ENCODE results near the gene OGFR.

The OGFR gene

DNA sequence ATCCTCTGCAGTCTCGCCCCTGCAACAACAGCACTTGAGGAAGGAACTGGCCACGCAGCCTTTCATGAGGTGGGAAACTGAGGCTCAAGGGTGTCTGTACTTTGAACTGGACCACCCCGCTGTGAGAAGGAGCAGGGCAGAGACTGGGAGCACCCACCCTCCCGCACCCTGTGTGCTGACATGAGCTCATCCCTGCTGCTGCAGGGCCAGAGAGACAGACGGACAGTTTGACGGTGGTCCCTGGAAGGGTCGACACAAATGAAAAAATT lies 25.3 kb upstream of the OGFR start:
- no peak overlapping the region for H3K4me3 ChIP-seq
- H3K27ac ChIP-seq, result no peak overlapping the region

- Histone ChIP-seq H3K27ac (no peak overlapping the region), H3K4me3 (no peak overlapping the region)
Measured at GRCh38 chr20:62780204-62780603, 24.4 kb upstream of the OGFR start.

DNA sequence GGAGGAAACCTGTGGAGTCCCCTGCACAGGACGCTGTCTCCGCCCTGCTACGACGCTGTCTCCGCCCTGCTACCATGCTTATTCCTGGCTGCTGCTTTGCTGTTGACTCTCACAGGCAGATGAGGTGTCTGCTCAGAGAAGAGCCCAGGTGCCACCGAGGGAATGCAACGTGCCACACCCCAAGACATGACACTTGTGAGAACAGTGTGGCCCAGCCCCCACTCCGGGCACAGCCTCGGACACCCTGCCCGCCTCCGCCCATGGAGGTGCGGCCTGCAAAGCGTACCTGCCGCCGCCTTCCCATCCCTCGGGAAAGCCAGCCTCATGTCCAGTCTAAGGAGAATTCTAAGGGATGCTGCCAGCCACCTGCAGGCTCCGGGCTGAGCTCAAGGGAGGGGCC lies 23.9 kb upstream of the OGFR start:
- H3K27ac ChIP-seq, result no peak overlapping the region
- H3K4me3 ChIP-seq, result no peak overlapping the region

DNA sequence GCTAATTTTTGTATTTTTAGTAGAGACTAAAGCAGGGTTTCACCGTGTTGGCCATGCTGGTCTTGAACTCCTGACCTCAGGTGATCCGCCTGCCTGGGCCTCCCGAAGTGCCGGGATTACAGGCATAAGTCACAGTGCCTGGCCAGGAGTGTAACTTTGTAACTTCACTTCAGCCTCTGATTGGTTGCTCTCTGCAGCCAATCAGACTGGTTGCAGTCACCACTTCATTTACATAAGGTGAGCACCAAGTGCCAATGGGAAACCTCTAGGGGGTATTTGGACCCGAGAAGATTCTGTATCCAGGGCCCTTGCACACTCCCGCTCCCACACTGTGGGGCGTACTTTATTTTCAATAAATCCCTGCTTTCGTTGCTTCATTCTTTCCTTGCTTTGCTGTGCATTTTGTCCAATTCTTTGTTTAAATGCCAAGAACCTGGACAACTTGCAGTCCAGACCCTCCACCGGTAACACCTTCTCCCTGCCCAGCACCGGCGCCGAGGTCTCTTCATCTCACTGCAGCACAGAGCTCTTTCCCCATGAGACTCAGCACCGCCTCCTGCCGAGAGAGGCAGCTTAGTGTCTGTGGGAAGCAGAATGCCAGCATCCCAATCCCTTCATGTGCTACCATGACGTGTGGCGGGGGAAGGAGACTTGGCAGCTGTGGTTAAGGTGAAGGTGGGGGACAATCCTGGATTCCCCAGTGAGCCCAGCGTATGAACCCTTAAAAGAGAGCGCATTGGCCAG lies 22.3 kb upstream of the OGFR start:
- no peak overlapping the region for H3K27ac ChIP-seq

GRCh38 chr20:62782893-62783278 lies 21.7 kb upstream of the OGFR start:
- Histone ChIP-seq H3K4me3 (no peak overlapping the region), H3K27ac (no peak overlapping the region)

More for the DNA sequence above, 22.3 kb upstream of the OGFR start:
- H3K4me3 ChIP-seq, result no peak overlapping the region

DNA sequence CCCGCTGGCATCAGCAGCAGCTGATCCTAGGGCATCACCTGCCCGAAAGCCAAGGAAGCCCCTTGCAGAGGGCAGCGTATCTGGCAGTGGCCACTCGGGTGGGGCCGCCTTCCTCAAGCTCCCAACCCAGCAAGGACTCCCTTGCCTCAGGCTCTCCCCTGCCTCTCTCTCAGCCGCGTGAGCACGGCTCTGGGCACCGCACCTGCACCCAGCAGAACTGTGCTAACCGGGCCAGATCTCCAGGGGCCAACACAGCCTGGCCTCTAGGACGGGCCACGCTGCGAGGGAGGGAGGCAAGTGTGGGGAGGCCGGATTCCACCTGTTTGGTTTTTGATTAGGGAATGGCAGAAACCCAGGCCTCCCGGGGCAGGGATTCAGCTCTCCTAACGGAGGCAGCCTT lies 20.1 kb upstream of the OGFR start:
- H3K4me3 ChIP-seq, result no peak overlapping the region
- no peak overlapping the region for H3K27ac ChIP-seq

- H3K4me3 ChIP-seq, result no peak overlapping the region
- H3K27ac ChIP-seq, result no peak overlapping the region
Measured at GRCh38 chr20:62785393-62785792, 19.2 kb upstream of the OGFR start.

GRCh38 chr20:62786157-62786556 lies 18.5 kb upstream of the OGFR start:
- no peak overlapping the region for H3K27ac ChIP-seq
- H3K4me3 ChIP-seq, result no peak overlapping the region

GRCh38 chr20:62787321-62787720 lies 17.3 kb upstream of the OGFR start:
- Histone ChIP-seq H3K4me3 (no peak overlapping the region), H3K27ac (no peak overlapping the region)

DNA sequence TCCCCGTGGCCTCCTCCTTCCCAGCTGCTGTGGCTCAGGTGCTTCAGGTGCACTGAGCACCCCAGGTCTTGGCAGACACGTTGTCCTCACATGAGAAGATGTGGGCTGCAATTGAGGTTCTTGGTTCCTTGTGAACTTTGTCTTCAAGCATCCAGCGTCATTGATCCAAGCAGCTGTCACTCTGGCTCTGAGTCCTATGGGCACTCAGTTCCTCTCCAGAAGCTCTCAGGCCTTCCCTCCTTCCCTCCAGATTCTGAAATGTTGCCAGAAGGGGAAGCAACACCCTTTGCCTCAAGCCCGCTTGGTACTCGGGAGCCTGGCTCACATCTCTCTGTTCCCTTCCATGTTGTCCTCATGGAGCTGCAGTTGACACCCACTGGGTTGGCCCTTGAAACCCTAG lies 16.8 kb upstream of the OGFR start:
- Histone ChIP-seq H3K4me3 (no peak overlapping the region), H3K27ac (no peak overlapping the region)

DNA sequence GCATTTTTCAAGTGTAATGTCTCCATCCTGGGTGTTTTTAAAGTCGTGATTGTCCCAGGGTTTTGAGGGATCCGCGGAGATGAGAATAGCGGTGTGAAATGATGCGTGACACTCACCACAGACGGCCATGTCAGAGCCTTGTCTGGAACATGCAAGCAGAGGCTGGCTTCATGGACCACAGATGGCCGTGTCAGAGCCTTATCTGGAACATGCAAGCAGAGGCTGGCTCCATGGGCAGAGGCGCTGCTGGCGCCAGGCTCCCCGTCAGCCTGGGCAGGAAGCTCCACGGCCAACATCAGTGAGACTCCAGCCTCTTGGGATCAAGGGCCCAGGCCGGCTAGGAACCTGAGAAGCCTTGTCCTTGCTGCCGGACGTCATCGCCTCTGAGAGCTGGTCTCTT lies 16.0 kb upstream of the OGFR start:
- H3K27ac ChIP-seq, result no peak overlapping the region
- no peak overlapping the region for H3K4me3 ChIP-seq

DNA sequence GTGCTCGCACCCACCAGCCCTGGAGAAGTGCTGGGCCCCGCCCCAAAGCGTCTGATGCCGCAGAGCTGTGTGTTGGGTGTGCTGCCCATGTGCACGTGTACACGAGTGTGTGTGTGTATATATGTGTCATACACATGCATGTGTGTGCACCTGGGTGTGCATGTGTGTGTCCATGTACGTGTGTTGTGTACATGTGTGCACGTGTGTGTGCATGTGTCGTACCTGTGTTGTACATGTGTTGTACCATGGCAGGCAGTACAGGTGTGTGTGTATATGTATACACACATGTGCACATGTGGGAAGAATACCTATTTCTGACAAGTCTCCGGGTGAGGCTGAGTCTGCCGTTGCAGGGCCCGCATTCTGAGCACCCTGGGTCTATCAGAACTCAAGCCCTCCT lies 14.6 kb upstream of the OGFR start:
- no peak overlapping the region for H3K4me3 ChIP-seq
- H3K27ac ChIP-seq, result no peak overlapping the region

DNA sequence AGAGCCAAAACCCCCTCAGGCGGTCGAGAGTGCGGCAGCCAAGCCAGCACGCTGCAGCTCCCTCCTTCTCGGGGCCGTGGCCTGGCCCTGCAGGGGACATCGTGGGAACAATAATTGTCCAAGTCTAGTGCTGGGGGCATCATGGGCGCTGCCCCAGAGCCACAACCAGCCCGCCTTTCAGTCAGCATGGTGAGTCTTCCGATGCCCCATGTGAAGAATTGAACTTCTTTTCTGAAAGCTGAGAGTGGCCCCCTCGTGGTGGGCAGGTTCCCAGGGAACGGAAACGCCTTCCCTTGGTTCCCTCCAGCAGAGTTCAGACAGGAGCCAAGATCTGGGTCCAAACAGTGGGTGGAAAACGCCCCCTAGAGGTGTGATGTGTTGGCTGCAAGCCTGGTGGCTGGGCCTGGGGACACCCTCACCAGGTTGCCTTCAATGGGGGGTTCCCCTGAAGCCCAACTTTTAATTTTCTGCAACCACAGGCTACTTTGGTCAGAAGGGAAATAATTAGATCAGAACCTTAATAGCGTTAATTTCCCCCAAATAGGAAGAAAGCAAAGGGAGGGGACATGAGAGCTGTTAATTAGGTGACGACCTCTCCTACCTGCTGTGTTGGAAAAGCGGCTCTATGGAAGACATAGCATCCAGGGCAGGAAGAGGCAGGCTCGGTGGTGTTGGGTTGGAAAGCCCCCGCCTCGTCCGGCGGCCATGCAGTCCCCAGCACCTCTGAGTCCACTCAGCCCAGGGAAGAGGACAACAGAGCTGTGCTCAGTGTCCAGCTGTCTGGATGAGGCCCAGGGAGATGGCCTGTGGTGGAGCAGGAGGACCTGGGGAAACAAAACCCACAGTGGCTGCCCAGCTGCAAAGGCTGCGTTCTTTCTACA lies 13.1 kb upstream of the OGFR start:
- H3K27ac ChIP-seq, result no peak overlapping the region
- H3K4me3 ChIP-seq, result no peak overlapping the region

GRCh38 chr20:62792182-62792939 lies 12.3 kb upstream of the OGFR start:
- Histone ChIP-seq H3K4me3 (no peak overlapping the region), H3K27ac (peak overlapping the region in 2 of 21 experiments; percentile 15 to 87)

DNA sequence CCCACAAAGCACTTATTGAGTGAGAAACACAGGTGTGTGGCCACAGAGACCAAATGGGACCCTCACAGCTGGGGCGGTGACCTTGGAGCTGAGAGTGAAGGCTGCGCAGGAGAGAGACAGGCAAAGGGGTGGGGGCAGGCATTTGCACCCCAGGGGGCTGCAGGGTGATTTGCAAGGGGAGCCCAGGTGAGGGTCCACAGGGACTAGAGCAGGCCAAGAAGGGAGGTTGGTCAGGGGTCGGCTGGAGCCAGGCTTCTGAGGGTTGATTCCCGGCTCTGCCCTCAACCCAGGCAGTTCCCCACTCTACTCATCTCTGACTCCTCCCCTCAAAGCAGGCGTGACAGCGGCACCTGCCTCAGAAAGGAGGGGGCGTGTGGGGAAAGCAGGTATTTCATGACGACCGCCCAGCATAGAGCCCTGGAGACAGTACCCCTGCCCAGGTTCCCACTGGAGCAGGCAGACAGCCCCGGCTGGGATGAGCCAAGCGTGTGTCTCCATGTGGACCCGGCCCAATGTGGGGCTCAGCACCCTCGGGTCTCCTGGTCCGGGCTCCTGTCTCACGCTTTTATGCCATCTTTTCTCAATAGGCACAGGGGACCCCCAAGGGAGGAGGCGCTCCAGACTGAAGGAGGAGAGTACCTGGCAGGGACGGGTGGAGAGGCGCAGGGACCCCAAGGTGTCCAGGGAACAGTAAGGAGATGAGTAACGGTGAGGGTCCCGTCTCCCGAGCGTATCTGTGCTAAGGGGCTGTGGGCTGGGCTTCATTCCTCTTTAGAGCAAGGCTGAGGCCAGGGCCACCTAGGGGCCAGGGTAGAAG lies 11.5 kb upstream of the OGFR start:
- H3K4me3 ChIP-seq, result no peak overlapping the region
- H3K27ac ChIP-seq, result peak overlapping the region in 18 of 21 experiments; percentile 63 to 95 (median 82)

DNA sequence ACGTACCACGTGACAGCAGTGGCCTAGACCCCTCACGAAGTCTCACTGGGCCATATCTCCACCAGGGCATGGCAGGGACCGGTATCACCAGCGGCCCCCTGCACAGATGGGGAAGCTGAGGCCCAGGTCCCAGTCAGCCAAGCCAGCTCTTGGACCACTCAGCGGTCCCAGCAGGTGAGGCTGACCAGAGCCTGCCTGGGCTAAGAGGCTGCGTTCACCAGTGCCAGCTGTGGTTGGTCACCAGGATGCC lies 11.0 kb upstream of the OGFR start:
- H3K4me3 ChIP-seq, result peak overlapping the region; percentile 9 to 70 (median 26)
- peak overlapping the region in 20 of 21 experiments; percentile 63 to 95 (median 82) for H3K27ac ChIP-seq

GRCh38 chr20:62794007-62794724 lies 10.5 kb upstream of the OGFR start:
- H3K27ac ChIP-seq, result peak overlapping the region in 20 of 21 experiments; percentile 63 to 95 (median 82)
- H3K4me3 ChIP-seq, result peak overlapping the region; percentile 50 to 76 (median 58)

- Histone ChIP-seq H3K4me3 (peak overlapping the region; percentile 50 to 76 (median 58)), H3K27ac (peak overlapping the region in 20 of 21 experiments; percentile 14 to 95 (median 78))
Measured at GRCh38 chr20:62795023-62795761, 9.4 kb upstream of the OGFR start.
